Measurements from ENCODE around the gene PLAC8L1.

PLAC8L1 gene

DNA sequence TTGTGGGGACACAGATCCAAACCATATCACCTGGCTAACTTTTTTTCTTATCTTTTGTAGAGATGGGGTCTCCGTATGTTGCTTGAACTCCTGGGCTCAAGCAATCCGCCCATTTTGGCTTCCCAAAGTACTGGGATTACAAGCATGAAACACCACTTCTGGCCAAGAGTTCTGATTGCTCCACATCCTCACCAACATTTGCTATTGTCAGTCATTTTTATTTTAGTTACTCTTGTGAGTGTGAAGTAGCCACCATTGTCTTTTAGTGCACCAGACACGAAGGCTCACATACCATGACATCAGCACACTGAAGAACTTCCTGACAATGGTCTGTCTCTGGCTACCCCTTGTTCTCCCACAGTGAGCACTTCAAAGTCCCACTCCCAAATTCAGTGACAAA, 17.3 kb downstream of the PLAC8L1 start:
- DNase-seq (ENCODE audit: insufficient read length, low spot score) (no peak), FAIRE-seq (no peak)
- TF ChIP-seq POLR2A (IDR thresholded peaks at IDR 0.05; ENCODE audit: low read depth, low read length) (no peak), POLR2AphosphoS5 (IDR thresholded peaks at IDR 0.05; ENCODE audit: low read depth, low read length) (no peak), POU2F2 (IDR thresholded peaks at IDR 0.05; ENCODE audit: low read depth, low read length) (no peak)

DNA sequence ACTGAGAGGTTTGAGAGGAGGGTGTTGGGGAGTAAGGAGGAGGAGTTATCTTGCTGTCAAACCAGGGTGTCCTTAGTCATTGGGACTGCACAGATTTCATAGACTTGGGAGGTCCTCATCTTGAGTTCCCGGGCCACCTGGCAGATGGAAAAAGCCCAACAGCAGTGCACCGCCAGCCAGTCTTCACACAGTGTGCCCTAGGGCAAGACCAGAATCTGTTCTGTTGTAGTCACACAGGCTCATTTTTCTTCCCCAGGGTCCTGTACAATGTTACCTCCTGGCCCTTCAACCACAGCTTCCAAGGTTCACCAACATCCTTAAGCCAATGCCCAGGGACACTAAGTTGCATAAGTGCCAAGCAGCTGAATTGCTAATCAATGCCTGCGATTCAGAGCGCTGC, 21.0 kb downstream of the PLAC8L1 start:
- TF ChIP-seq POU2F2 (IDR thresholded peaks at IDR 0.05; ENCODE audit: low read depth, low read length) = no peak
- no peak for TF ChIP-seq PAX5 (IDR thresholded peaks at IDR 0.05; ENCODE audit: insufficient read depth, low read length, severe bottlenecking)
- no peak for TF ChIP-seq TAF1 (IDR thresholded peaks at IDR 0.05; ENCODE audit: low read depth, low read length)
- no peak for TF ChIP-seq POLR2AphosphoS5 (IDR thresholded peaks at IDR 0.05; ENCODE audit: low read depth, low read length)
- TF ChIP-seq SPI1 (IDR thresholded peaks at IDR 0.05; ENCODE audit: low read depth, low read length) = no peak
- FAIRE-seq (no peak), DNase-seq (ENCODE audit: insufficient read length, low spot score) (no peak)

DNA sequence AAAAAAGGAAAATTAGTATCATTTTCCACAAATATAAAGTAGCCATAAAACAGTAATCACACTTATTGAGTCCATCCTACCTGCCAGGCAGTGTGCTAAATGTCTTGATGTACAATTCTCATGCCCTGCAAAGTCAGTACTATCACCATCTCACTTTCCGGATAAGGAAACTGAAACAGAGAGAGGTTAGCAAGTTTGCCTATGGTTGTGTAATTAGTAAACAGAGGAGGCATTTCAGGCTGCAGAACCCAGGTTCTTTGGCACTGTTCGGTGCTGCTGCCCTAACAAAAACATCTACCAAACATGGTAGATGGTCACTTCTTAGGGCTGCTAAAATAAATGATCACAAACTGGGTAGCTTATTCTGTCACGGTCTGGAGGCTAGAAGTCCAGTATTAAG, 22.6 kb downstream of the PLAC8L1 start:
- FAIRE-seq = peak; percentile 66
- no peak for DNase-seq (ENCODE audit: insufficient read length, low spot score)
- TF ChIP-seq POLR2A (IDR thresholded peaks at IDR 0.05; ENCODE audit: low read depth, low read length) = no peak
- TF ChIP-seq PAX5 (IDR thresholded peaks at IDR 0.05; ENCODE audit: insufficient read depth, low read length, severe bottlenecking) = no peak

DNA sequence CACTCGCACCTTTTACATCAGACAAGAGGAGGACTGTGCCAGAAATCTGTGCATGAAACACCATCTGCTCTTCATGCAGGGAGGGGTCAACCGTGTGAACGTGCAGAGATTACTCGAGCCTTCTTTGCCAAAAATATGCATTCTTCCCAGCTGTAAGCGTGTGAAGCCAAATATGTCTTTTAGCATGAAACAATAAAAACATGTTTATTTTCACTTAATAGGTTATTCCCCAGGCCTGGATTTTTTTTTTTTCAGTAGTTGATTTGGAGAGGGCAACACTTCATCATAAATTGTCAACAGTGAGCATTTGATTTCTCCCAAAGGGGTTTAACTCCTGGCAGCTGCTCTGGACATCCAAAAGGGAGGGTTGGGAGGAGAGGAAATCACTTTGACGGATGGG, 23.8 kb downstream of the PLAC8L1 start:
- no peak for FAIRE-seq
- TF ChIP-seq SPI1 (IDR thresholded peaks at IDR 0.05; ENCODE audit: low read depth, low read length) = no peak
- TF ChIP-seq PAX5 (IDR thresholded peaks at IDR 0.05; ENCODE audit: insufficient read depth, low read length, severe bottlenecking) = no peak
- no peak for DNase-seq (ENCODE audit: insufficient read length, low spot score)

DNA sequence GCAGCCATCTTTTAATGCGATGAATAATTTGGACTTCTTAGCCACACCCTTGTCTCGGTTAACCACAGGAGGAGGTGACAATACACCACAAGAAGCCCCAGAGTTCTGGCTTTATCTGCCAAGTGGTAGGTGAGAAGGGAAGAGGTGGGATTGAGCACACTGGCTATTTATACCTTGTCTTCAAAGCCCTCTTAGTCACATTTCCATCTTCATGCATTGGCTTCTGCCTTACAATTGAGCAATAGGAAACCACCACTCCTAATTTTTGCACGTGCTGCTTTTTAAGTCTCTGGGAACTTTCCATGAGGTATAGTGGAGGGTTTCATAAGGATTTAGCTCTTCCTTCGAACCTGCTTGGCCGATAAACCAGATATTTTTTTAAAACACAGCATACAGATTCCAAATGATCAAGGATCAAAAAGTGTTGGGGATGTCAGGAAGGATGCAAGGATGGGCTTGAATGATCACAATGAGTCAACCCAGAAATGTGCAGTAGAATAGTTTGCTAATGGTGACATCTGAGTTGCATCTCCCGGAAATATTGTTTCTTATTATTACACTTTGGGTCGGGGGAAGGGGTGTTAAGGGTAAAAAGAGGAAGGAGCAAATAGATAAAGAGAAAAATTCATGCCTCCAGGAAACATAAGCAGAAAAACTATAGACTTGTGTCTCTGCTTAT, 25.5 kb downstream of the PLAC8L1 start:
- FAIRE-seq (no peak), DNase-seq (ENCODE audit: insufficient read length, low spot score) (no peak)
- TF ChIP-seq PAX5 (IDR thresholded peaks at IDR 0.05; ENCODE audit: insufficient read depth, low read length, severe bottlenecking) = no peak
- TF ChIP-seq SPI1 (IDR thresholded peaks at IDR 0.05; ENCODE audit: low read depth, low read length) = no peak
- TF ChIP-seq TAF1 (IDR thresholded peaks at IDR 0.05; ENCODE audit: low read depth, low read length) = no peak
- no peak for TF ChIP-seq POLR2AphosphoS5 (IDR thresholded peaks at IDR 0.05; ENCODE audit: low read depth, low read length)
- TF ChIP-seq POLR2A (IDR thresholded peaks at IDR 0.05; ENCODE audit: low read depth, low read length) = no peak
- TF ChIP-seq POU2F2 (IDR thresholded peaks at IDR 0.05; ENCODE audit: low read depth, low read length) = no peak

DNA sequence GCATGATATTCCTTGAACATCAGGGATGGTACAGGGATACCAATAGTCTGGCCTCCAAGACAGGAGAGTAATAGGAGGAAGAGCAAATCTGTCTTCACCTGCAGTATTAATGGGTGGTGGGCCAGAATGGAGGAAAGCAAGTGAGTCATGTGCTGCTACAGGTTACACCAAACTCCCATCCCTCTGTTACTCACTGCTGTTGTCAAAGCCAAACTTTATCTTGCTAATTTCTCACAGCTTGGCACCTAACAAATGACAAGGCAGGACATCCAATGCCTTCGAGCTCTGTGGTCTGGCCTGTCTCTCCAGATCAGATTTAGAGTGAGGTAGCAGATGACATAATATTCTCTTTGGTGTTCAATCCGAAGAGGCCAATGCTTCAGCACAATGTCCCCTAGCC, 26.8 kb downstream of the PLAC8L1 start:
- no peak for TF ChIP-seq POLR2AphosphoS5 (IDR thresholded peaks at IDR 0.05; ENCODE audit: low read depth, low read length)
- no peak for TF ChIP-seq POU2F2 (IDR thresholded peaks at IDR 0.05; ENCODE audit: low read depth, low read length)
- no peak for TF ChIP-seq PAX5 (IDR thresholded peaks at IDR 0.05; ENCODE audit: insufficient read depth, low read length, severe bottlenecking)
- no peak for FAIRE-seq

DNA sequence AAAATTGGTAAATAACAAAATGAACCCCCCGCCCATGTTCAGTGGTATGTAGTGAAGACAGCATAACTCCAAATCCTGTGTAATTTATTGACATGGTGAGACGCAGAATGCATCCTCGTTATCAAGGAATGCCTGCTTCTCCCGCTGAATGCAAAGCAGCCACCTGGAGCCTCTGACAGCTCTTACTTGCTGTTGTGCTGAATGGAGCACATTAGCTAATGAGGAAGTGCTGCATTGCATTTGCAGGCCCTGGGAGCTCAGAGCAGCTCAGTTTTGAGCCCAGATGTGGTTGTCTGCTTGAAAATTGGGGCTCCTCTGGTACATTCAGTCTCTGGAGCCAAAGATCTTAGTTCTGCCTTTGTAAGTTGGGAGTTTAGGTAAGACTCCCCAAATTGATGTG, 28.9 kb downstream of the PLAC8L1 start:
- no peak for FAIRE-seq
- peak; percentile 51 for TF ChIP-seq SPI1 (IDR thresholded peaks at IDR 0.05; ENCODE audit: low read depth, low read length)
- no peak for TF ChIP-seq POLR2A (IDR thresholded peaks at IDR 0.05; ENCODE audit: low read depth, low read length)
- DNase-seq (ENCODE audit: insufficient read length, low spot score) = no peak

More for the DNA sequence above, 26.8 kb downstream of the PLAC8L1 start:
- DNase-seq (ENCODE audit: insufficient read length, low spot score) = no peak

DNA sequence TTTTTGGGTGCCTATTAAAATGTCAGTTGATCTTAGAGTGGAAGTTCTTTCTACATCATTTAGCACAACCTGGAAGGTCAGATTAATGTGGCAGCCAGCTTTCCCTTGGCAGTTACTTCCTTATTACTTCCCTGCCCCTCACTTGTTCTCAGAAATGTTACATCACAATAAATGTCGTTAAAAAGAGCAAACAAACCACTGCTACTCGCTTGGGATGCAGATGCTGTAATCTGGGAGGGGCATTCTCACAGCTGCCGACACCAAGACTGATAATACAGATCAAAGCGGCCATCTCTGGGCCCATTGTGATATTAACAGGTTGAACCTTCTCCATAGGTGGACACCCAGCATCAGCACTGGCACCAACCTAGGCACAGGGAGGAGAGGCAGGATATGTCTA, 29.3 kb downstream of the PLAC8L1 start:
- FAIRE-seq (no peak), DNase-seq (ENCODE audit: insufficient read length, low spot score) (no peak)
- no peak for TF ChIP-seq POLR2AphosphoS5 (IDR thresholded peaks at IDR 0.05; ENCODE audit: low read depth, low read length)
- no peak for TF ChIP-seq POLR2A (IDR thresholded peaks at IDR 0.05; ENCODE audit: low read depth, low read length)
- TF ChIP-seq POU2F2 (IDR thresholded peaks at IDR 0.05; ENCODE audit: low read depth, low read length) = no peak
- no peak for TF ChIP-seq SPI1 (IDR thresholded peaks at IDR 0.05; ENCODE audit: low read depth, low read length)
- TF ChIP-seq PAX5 (IDR thresholded peaks at IDR 0.05; ENCODE audit: insufficient read depth, low read length, severe bottlenecking) = no peak
- no peak for TF ChIP-seq TAF1 (IDR thresholded peaks at IDR 0.05; ENCODE audit: low read depth, low read length)

DNA sequence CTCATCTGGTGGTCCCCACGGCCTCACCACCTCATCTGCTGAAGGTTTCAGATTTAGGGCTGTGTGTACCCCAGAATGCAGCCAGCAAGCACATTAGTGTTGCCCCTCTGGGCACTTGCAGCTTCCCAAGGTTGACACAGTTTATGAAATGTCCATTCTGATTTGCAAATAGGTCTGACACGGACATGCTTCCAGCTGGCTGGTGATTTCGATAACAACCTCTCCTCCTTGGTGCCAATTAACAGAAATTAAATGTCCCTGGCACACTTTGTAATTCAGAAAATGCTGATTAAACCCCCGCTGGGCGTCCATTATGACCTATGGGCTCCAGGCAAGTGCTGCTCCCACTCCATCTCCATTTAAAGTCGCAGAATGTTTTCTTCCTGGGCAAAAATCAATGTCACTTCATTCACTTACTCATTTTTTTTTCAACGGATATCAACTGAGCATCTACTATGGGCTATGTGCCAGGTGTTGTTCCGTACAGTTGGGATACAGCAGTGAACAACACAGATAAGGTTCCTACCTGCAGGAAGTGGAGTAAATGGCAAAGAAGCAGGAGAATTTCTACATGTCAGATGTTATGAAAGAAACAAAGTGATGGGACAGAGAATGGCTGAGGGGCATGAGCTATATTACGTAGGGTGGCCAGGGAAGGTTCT, 32.0 kb downstream of the PLAC8L1 start:
- DNase-seq (ENCODE audit: insufficient read length, low spot score) (no peak), FAIRE-seq (no peak)
- TF ChIP-seq POLR2AphosphoS5 (IDR thresholded peaks at IDR 0.05; ENCODE audit: low read depth, low read length) (no peak), PAX5 (IDR thresholded peaks at IDR 0.05; ENCODE audit: insufficient read depth, low read length, severe bottlenecking) (no peak), SPI1 (IDR thresholded peaks at IDR 0.05; ENCODE audit: low read depth, low read length) (no peak), POLR2A (IDR thresholded peaks at IDR 0.05; ENCODE audit: low read depth, low read length) (no peak)

DNA sequence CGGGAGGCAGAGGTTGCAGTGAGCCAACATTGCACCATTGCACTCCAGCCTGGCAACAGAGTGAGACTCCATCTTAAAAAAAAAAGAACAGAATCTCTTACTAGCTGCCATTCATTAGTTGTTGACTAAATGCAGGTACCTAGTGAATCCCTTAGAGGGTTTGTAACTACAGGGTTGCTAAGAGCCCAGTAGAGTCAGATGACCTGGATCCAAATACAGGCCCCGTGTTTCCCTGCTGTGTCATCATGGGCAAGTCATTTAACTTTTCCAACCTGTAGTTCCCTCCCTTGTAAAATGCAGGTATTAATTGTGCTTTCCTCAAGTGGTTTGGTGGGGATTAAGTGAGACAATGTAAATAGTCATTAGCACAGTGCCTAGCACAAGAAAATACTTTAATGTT, 32.8 kb downstream of the PLAC8L1 start:
- TF ChIP-seq SPI1 (IDR thresholded peaks at IDR 0.05; ENCODE audit: low read depth, low read length) (no peak), POLR2AphosphoS5 (IDR thresholded peaks at IDR 0.05; ENCODE audit: low read depth, low read length) (no peak), TAF1 (IDR thresholded peaks at IDR 0.05; ENCODE audit: low read depth, low read length) (no peak), PAX5 (IDR thresholded peaks at IDR 0.05; ENCODE audit: insufficient read depth, low read length, severe bottlenecking) (no peak), POU2F2 (IDR thresholded peaks at IDR 0.05; ENCODE audit: low read depth, low read length) (no peak), POLR2A (IDR thresholded peaks at IDR 0.05; ENCODE audit: low read depth, low read length) (no peak)
- no peak for FAIRE-seq
- no peak for DNase-seq (ENCODE audit: insufficient read length, low spot score)

DNA sequence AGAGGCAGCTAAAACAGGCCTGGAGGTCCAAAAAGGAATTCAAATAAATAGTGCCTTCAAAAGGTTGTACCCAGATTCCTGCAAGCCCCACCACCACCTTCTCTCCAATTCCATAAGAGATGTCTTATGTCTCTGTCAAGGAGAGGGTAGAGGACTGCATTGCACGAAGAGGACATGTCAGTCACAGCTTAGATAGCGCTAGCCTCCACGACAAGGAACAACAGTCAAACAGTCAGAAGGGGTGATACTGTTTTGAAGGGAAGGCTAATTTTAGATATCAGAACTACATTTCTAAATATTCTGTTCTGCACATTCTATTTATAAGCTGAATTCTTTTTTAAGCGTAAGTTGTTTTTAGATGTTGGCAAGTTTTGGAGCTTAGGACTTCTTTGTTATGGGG, 34.2 kb downstream of the PLAC8L1 start:
- FAIRE-seq (no peak), DNase-seq (ENCODE audit: insufficient read length, low spot score) (no peak)
- no peak for TF ChIP-seq SPI1 (IDR thresholded peaks at IDR 0.05; ENCODE audit: low read depth, low read length)
- TF ChIP-seq POLR2AphosphoS5 (IDR thresholded peaks at IDR 0.05; ENCODE audit: low read depth, low read length) = no peak
- no peak for TF ChIP-seq PAX5 (IDR thresholded peaks at IDR 0.05; ENCODE audit: insufficient read depth, low read length, severe bottlenecking)
- TF ChIP-seq POLR2A (IDR thresholded peaks at IDR 0.05; ENCODE audit: low read depth, low read length) = no peak
- TF ChIP-seq TAF1 (IDR thresholded peaks at IDR 0.05; ENCODE audit: low read depth, low read length) = no peak
- TF ChIP-seq POU2F2 (IDR thresholded peaks at IDR 0.05; ENCODE audit: low read depth, low read length) = no peak

Measured in GM12891 (cell line).